GM12872 (cell line): ENCODE results near the gene MEGF11.

ENCODE experiments used
- CTCF ChIP-seq: IDR thresholded peaks from 3 replicates; pipeline ENCODE4 v1.5.1; 2011; ENCODE audit warnings: low read depth, mild to moderate bottlenecking, low read length, moderate library complexity; ENCODE audit not compliant: insufficient read depth

The MEGF11 gene

GRCh38 chr15:65870889-65871533 lies 382.5 kb downstream of the MEGF11 start:
- TF ChIP-seq CTCF = no peak

GRCh38 chr15:65869954-65870871 lies 383.3 kb downstream of the MEGF11 start:
- TF ChIP-seq CTCF = no peak

- peak; percentile 55 for TF ChIP-seq CTCF
These were observed 384.2 kb downstream of the MEGF11 start, which contains the start of gene RAB11A for GRCh38 chr15:65869126-65869953. TSS of gene RAB11A (plus strand) at chr15:65869491. CDS start at chr15:65869586, 95 bp downstream.

- TF ChIP-seq CTCF = no peak
These were observed 384.9 kb downstream of the MEGF11 start for GRCh38 chr15:65868546-65869125.

GRCh38 chr15:65867244-65867643 lies 386.3 kb downstream of the MEGF11 start:
- TF ChIP-seq CTCF = no peak

- no peak for TF ChIP-seq CTCF
These were observed 390.4 kb downstream of the MEGF11 start for GRCh38 chr15:65863106-65863505.
